Right cardiac atrium (tissue), 5 donors: ENCODE results near the gene PPIP5K2. TPM values are rescaled to one million over a fixed set of nuclear protein-coding genes. Genes with fewer than 3 reads are reported as not detected.
A peak's percentile ranks its signal among the peaks of the same experiment; 100 is the strongest.

ENCODE experiments used
- ATAC-seq, 2 donors: fragments of 200-7000 bp; cut with Tn5 transposase; one replicate each; pipeline versions ENCODE4 v1.8.0 to v1.9.1; 2020; ENCODE audit warnings: moderate library complexity in 2 of 2, mild to moderate bottlenecking in 1 of 2
- DNase-seq, 3 donors: peaks; one replicate each; pipeline ENCODE4 v3.0.0-alpha.2; 2020
- H3K27ac ChIP-seq: one replicate; pipeline ENCODE4 v1.5.1; 2013; ENCODE audit warnings: mild to moderate bottlenecking, low read length, control low read depth, moderate library complexity
- H3K27me3 ChIP-seq: one replicate; pipeline ENCODE4 v1.6.1; 2013; ENCODE audit not compliant: control insufficient read depth, insufficient read depth
- H3K4me1 ChIP-seq: one replicate; pipeline ENCODE4 v1.6.1; 2013; ENCODE audit warnings: low read length; ENCODE audit not compliant: control insufficient read depth, insufficient read depth
- H3K4me3 ChIP-seq: one replicate; pipeline ENCODE4 v1.5.1; 2013; ENCODE audit warnings: low read length, control low read depth
- H3K9me3 ChIP-seq: one replicate; pipeline ENCODE4 v1.6.1; 2013; ENCODE audit warnings: low read length; ENCODE audit not compliant: control insufficient read depth
- WGBS: extraction: QIAGEN DNeasy Blood & Tissue Kit; methylation state at CpG from one replicate; pipeline ENCODE4 v1.1.7; 2013; 5-methylcytosine and 5-hydroxymethylcytosine counted together
- intact Hi-C, 4 donors: fragments of 100-400 bp; cut with DNase I; formaldehyde crosslinking; loops; one replicate each; pipeline versions ENCODE4 v1.11.0 to v1.14.0; 2022 to 2023
- polyA plus RNA-seq: library from polyadenylated mRNA; stranded (reverse); fragments of 200-250 nt; gene quantifications from one replicate; pipeline ENCODE4 v1.2.3, GENCODE V29; 2013
- total RNA-seq, 4 donors: library from RNA; stranded (reverse); fragmentation: NEBNext Ultra II Directional; extraction: Animal tissue kit (Norgen Biotek cat#: 25700); gene quantifications; one replicate each; pipeline ENCODE4 v1.2.1, GENCODE V29; 2021
- donor health status: healthy with polysubstance abuse.
- donor health status: DM: no; HTN: yes; CAD: no.
- donor health status: DM: no; HTN: no; CAD: no.
- donor health status: DM: no; HTN: yes; CAD: no; lungs with severe emphysema.
- donor health status: DM: yes; HTN: yes; CAD: no.

PPIP5K2 gene
- total and polyA plus RNA-seq, 5 donors = 14.1 to 40.8 (median 37.8) TPM

GRCh38 chr5:103224118-103224893 lies 104.2 kb downstream of the PPIP5K2 start:
- no peaks in the 10 kb centered on the region for H3K27me3 ChIP-seq
- ATAC-seq (peak; percentile 71 to 88), DNase-seq (peak; percentile 31 to 57 (median 31))
- intact Hi-C loops = no loop called here
- no peak overlapping the region for H3K27ac ChIP-seq
- H3K4me3 ChIP-seq = no peak overlapping the region
- no peaks in the 10 kb centered on the region for H3K9me3 ChIP-seq
- no peaks in the 10 kb centered on the region for H3K4me1 ChIP-seq
- WGBS = 55% methylated on average over 11 of the region's 11 CpGs

- H3K4me1 ChIP-seq = no peaks in the 10 kb centered on the region
- no peak overlapping the region for H3K27ac ChIP-seq
- DNase-seq = no peak
- no peaks in the 10 kb centered on the region for H3K27me3 ChIP-seq
- 77% methylated on average over 5 of the region's 5 CpGs for WGBS
- no peaks in the 10 kb centered on the region for H3K9me3 ChIP-seq
- no peak for ATAC-seq
- intact Hi-C loops = no loop called here
- no peak overlapping the region for H3K4me3 ChIP-seq
Observed at GRCh38 chr5:103224894-103225246, 104.8 kb downstream of the PPIP5K2 start.

GRCh38 chr5:103228061-103228460 lies 108.0 kb downstream of the PPIP5K2 start:
- no peak for ATAC-seq
- Histone ChIP-seq H3K27ac (no peak overlapping the region), H3K4me1 (no peaks in the 10 kb centered on the region), H3K4me3 (no peak overlapping the region), H3K9me3 (no peaks in the 10 kb centered on the region), H3K27me3 (no peaks in the 10 kb centered on the region)
- WGBS = 87% methylated on average over 5 of the region's 5 CpGs
- no peak for DNase-seq
- intact Hi-C loops = no loop called here

- 86% methylated on average over 1 of the region's 1 CpG for WGBS
- no peak overlapping the region for H3K27ac ChIP-seq
- no peaks in the 10 kb centered on the region for H3K4me1 ChIP-seq
- DNase-seq = no peak
- H3K27me3 ChIP-seq = no peaks in the 10 kb centered on the region
- ATAC-seq = no peak
- intact Hi-C loops = no loop called here
- no peak overlapping the region for H3K4me3 ChIP-seq
- no peaks in the 10 kb centered on the region for H3K9me3 ChIP-seq
Observed at GRCh38 chr5:103228588-103228987, 108.5 kb downstream of the PPIP5K2 start.

GRCh38 chr5:103232393-103232999 lies 112.4 kb downstream of the PPIP5K2 start:
- DNase-seq = no peak
- 80% methylated on average over 7 of the region's 7 CpGs for WGBS

GRCh38 chr5:103234239-103234975 lies 114.3 kb downstream of the PPIP5K2 start:
- Histone ChIP-seq H3K27me3 (no peaks in the 10 kb centered on the region), H3K27ac (no peak overlapping the region), H3K4me3 (no peak overlapping the region), H3K4me1 (no peaks in the 10 kb centered on the region), H3K9me3 (no peaks in the 10 kb centered on the region)
- WGBS = 86% methylated on average over 4 of the region's 4 CpGs
- DNase-seq (peak in 1 of 3 donors; percentile 22), ATAC-seq (peak in 1 of 2 donors; percentile 50)
- intact Hi-C loops = loop anchor here in 2 of 4 donors (5.0 to 10.0 kb wide), 2 partner anchors 240 to 243 kb away; no protein-coding TSS in a partner anchor

More at GRCh38 chr5:103232393-103232999, 112.4 kb downstream of the PPIP5K2 start:
- peak in 1 of 2 donors; percentile 83 for ATAC-seq
- intact Hi-C loops = loop anchor here (2.0 to 10.0 kb wide), 4 partner anchors 242 to 245 kb away; no protein-coding TSS in a partner anchor
- no peak overlapping the region for H3K4me3 ChIP-seq
- H3K4me1 ChIP-seq = no peaks in the 10 kb centered on the region
- no peak overlapping the region for H3K27ac ChIP-seq
- H3K27me3 ChIP-seq = no peaks in the 10 kb centered on the region
- H3K9me3 ChIP-seq = no peaks in the 10 kb centered on the region

- H3K4me1 ChIP-seq = no peaks in the 10 kb centered on the region
- no peak overlapping the region for H3K4me3 ChIP-seq
- H3K27me3 ChIP-seq = no peaks in the 10 kb centered on the region
- intact Hi-C loops = loop anchor here in 1 of 4 donors (10.0 kb wide), 1 partner anchor 239 kb away; no protein-coding TSS in a partner anchor
- no peak for DNase-seq
- H3K9me3 ChIP-seq = no peaks in the 10 kb centered on the region
- WGBS = 79% methylated on average over 1 of the region's 1 CpG
- no peak for ATAC-seq
- no peak overlapping the region for H3K27ac ChIP-seq
Observed at GRCh38 chr5:103235891-103236290, 115.8 kb downstream of the PPIP5K2 start.

GRCh38 chr5:103237778-103238177 lies 117.7 kb downstream of the PPIP5K2 start:
- Histone ChIP-seq H3K27me3 (peaks cover 2% of the 10 kb centered on the region), H3K9me3 (no peaks in the 10 kb centered on the region), H3K4me1 (no peaks in the 10 kb centered on the region), H3K4me3 (no peak overlapping the region), H3K27ac (no peak overlapping the region)
- WGBS = 89% methylated on average over 1 of the region's 1 CpG
- no peak for DNase-seq
- ATAC-seq = no peak
- intact Hi-C loops = loop anchor here in 1 of 4 donors (10.0 kb wide), 1 partner anchor 237 kb away; no protein-coding TSS in a partner anchor

- DNase-seq (no peak), ATAC-seq (no peak)
- Histone ChIP-seq H3K9me3 (no peaks in the 10 kb centered on the region), H3K27me3 (peaks cover 2% of the 10 kb centered on the region), H3K4me3 (no peak overlapping the region), H3K27ac (no peak overlapping the region), H3K4me1 (no peaks in the 10 kb centered on the region)
- intact Hi-C loops = no loop called here
- WGBS = 46% methylated on average over 2 of the region's 2 CpGs
Observed at GRCh38 chr5:103243665-103244064, 123.6 kb downstream of the PPIP5K2 start.

- Histone ChIP-seq H3K9me3 (no peaks in the 10 kb centered on the region), H3K27me3 (peaks cover 2% of the 10 kb centered on the region), H3K4me3 (no peak overlapping the region), H3K27ac (no peak overlapping the region), H3K4me1 (no peaks in the 10 kb centered on the region)
- ATAC-seq = no peak
- intact Hi-C loops = no loop called here
- DNase-seq = no peak
Observed at GRCh38 chr5:103244398-103244797, 124.3 kb downstream of the PPIP5K2 start.

- intact Hi-C loops = no loop called here
- H3K4me1 ChIP-seq = no peaks in the 10 kb centered on the region
- peaks cover 2% of the 10 kb centered on the region for H3K27me3 ChIP-seq
- H3K4me3 ChIP-seq = no peak overlapping the region
- WGBS = 88% methylated on average over 4 of the region's 4 CpGs
- H3K27ac ChIP-seq = no peak overlapping the region
- ATAC-seq (no peak), DNase-seq (no peak)
- no peaks in the 10 kb centered on the region for H3K9me3 ChIP-seq
Observed at GRCh38 chr5:103245761-103246160, 125.7 kb downstream of the PPIP5K2 start.
